Endothelial cell of umbilical vein (primary cell): ENCODE measurements around the gene CRHR2. TPM values are rescaled to one million over a fixed set of nuclear protein-coding genes. Genes with fewer than 3 reads are reported as not detected.

ENCODE experiments used
- BruUV-seq: library from RNA; stranded (reverse); fragments of 400-500 nt; replicated peaks from 2 replicates; lab custom pipeline; 2021; lab: Mats Ljungman, UMichigan
- CTCF ChIA-PET: fragments of 300-600, 350-600 bp; sonication (Branson Sonifier 250); formaldehyde crosslinking; loops from one replicate; lab custom pipeline; 2021; ENCODE audit warnings: antibody characterized with exemption, inconsistent platforms; lab: Charles Lee
- POLR2A ChIA-PET: fragments of 300-600, 350-600 bp; sonication (Branson Sonifier 250); formaldehyde crosslinking; loops from one replicate; lab custom pipeline; 2021; ENCODE audit warnings: antibody characterized with exemption, inconsistent platforms; lab: Charles Lee
- DNase-seq: peaks from one replicate; pipeline ENCODE4 v3.0.0-alpha.2; 2011; ENCODE audit warnings: low read depth, low spot score
- FAIRE-seq: peaks from 2 replicates; lab custom pipeline; 2011; peaks lifted over from hg19 to GRCh38; lab: Jason Lieb, UNC
- H2AFZ ChIP-seq: 2 replicates; pipeline ENCODE4 v1.6.0; 2012; ENCODE audit warnings: low read depth, low read length, control low read depth, inconsistent platforms
- H3K27ac ChIP-seq: 2 replicates; pipeline ENCODE4 v1.5.1; 2011; ENCODE audit warnings: low read depth, mild to moderate bottlenecking, control low read depth, low read length, moderate library complexity; ENCODE audit not compliant: insufficient read depth
- H3K27me3 ChIP-seq, 2 experiments: 2 replicates each; pipeline versions ENCODE4 v1.6.0 to v1.6.1; 2011; ENCODE audit warnings: low read length in 2 of 2, mixed read lengths in 1 of 2; ENCODE audit not compliant: control insufficient read depth in 2 of 2, insufficient read depth in 2 of 2
- H3K36me3 ChIP-seq, 2 experiments: 2 replicates in 1 of 2; 3 replicates in 1 of 2; pipeline ENCODE4 v1.5.1; 2011; ENCODE audit warnings: low read length in 2 of 2, mild to moderate bottlenecking in 1 of 2, moderate library complexity in 1 of 2; ENCODE audit not compliant: control insufficient read depth in 2 of 2, insufficient read depth in 2 of 2; ENCODE audit errors: extremely low read depth in 1 of 2
- H3K4me1 ChIP-seq: 3 replicates; pipeline ENCODE4 v1.5.1; 2011; ENCODE audit warnings: mild to moderate bottlenecking, low read length; ENCODE audit not compliant: control insufficient read depth, insufficient read depth; ENCODE audit errors: extremely low read depth
- H3K4me2 ChIP-seq: 2 replicates; pipeline ENCODE4 v1.6.1; 2011; ENCODE audit warnings: low read length, control low read depth, mixed read lengths; ENCODE audit not compliant: insufficient read depth
- H3K4me3 ChIP-seq, 3 experiments: fragments of 200-600 bp in 1 of 3; sonication (generic), shearing (Covaris generic) in 1 of 3; replicated peaks in 1 of 3; 2 replicates each; pipeline ENCODE4 v1.5.1; 2011 to 2016; ENCODE audit warnings: control low read depth in 3 of 3, low read length in 3 of 3, mild to moderate bottlenecking in 2 of 3, inconsistent platforms in 1 of 3, low read depth in 1 of 3, moderate library complexity in 1 of 3; ENCODE audit not compliant: insufficient read depth in 1 of 3
- H3K79me2 ChIP-seq: 2 replicates; pipeline ENCODE4 v1.6.0; 2012; ENCODE audit warnings: low read length, inconsistent platforms; ENCODE audit not compliant: control insufficient read depth, insufficient read depth
- H3K9ac ChIP-seq: replicated peaks from 2 replicates; pipeline ENCODE3; 2011; ENCODE audit warnings: low read length, control low read depth; ENCODE audit not compliant: insufficient read depth; ENCODE audit errors: extremely low read depth
- H3K9me1 ChIP-seq: replicated peaks from 3 replicates; pipeline ENCODE4 v1.6.0; 2011; ENCODE audit warnings: mild to moderate bottlenecking, low read length; ENCODE audit not compliant: control insufficient read depth, insufficient read depth; ENCODE audit errors: extremely low read depth
- H3K9me3 ChIP-seq: replicated peaks from 2 replicates; pipeline ENCODE4 v1.5.1; 2012; ENCODE audit warnings: low read length, inconsistent platforms; ENCODE audit not compliant: control insufficient read depth, insufficient read depth
- H4K20me1 ChIP-seq: replicated peaks from 2 replicates; pipeline ENCODE3; 2011; ENCODE audit warnings: mild to moderate bottlenecking, low read length; ENCODE audit not compliant: control insufficient read depth, insufficient read depth; ENCODE audit errors: extremely low read depth
- EZH2 ChIP-seq: IDR thresholded peaks from 2 replicates; pipeline ENCODE4 v1.6.1; 2012; ENCODE audit warnings: borderline replicate concordance, low read depth, mild to moderate bottlenecking, moderate library complexity, low read length, inconsistent platforms; ENCODE audit not compliant: severe bottlenecking
- FOS ChIP-seq: IDR thresholded peaks from 2 replicates; pipeline ENCODE4 v1.6.1; 2011; ENCODE audit warnings: mild to moderate bottlenecking, low read length, moderate library complexity, borderline replicate concordance; ENCODE audit not compliant: insufficient read depth
- GATA2 ChIP-seq: IDR thresholded peaks from 2 replicates; pipeline ENCODE4 v1.7.0; 2011; ENCODE audit warnings: low read depth, mild to moderate bottlenecking, moderate library complexity, mixed read lengths, low read length; ENCODE audit not compliant: insufficient read length, insufficient read depth
- JUN ChIP-seq: IDR thresholded peaks from 2 replicates; pipeline ENCODE4 v1.6.1; 2011; ENCODE audit warnings: borderline replicate concordance, low read depth; ENCODE audit not compliant: insufficient read length, insufficient read depth
- MYC ChIP-seq: IDR thresholded peaks from one replicate; pipeline ENCODE4 v1.6.1; 2011; ENCODE audit warnings: mild to moderate bottlenecking, low read depth, low read length
- POLR2A ChIP-seq: IDR thresholded peaks from 2 replicates; pipeline ENCODE4 v1.6.1; 2012; ENCODE audit warnings: low read depth, mild to moderate bottlenecking, control low read depth, low read length
- POLR2AphosphoS5 ChIP-seq: IDR thresholded peaks from 2 replicates; pipeline ENCODE4 v1.6.1; 2012; ENCODE audit warnings: low read depth, mild to moderate bottlenecking, control low read depth, low read length, moderate library complexity; ENCODE audit not compliant: insufficient read depth
- dilution Hi-C: fragments of 300-500 bp; cut with MboI; formaldehyde crosslinking; loops from one replicate; pipeline ENCODE4 v1.15.0; 2019; ENCODE audit warnings: low sequenced_read_pairs; ENCODE audit not compliant: extremely low pct_ligation_motif_present
- intact Hi-C: fragments of 100-400 bp; cut with micrococcal nuclease; formaldehyde crosslinking; loops from one replicate; pipeline ENCODE4 v1.10.0; 2022
- polyA plus RNA-seq, 4 experiments: library from polyadenylated mRNA; depleted of rRNA in 3 of 4; stranded (reverse) in 3 of 4; unstranded in 1 of 4; fragments of >200 nt; gene quantifications; 2 replicates each; pipeline versions ENCODE4 v1.2.1 to v1.2.3, GENCODE V29; 2011 to 2012; ENCODE audit warnings: missing spikeins in 1 of 4
- total RNA-seq: library from RNA; stranded (reverse); gene quantifications from 2 replicates; pipeline ENCODE4 v1.2.3, GENCODE V29; 2021
- TF ChIP-seq, protein P1 (sequence below), 2 donors: IDR thresholded peaks; 1 replicate in 1 of 2; 2 replicates in 1 of 2; pipeline ENCODE4 v1.5.1; 2011; ENCODE audit warnings: low read length in 2 of 2, mild to moderate bottlenecking in 2 of 2, moderate library complexity in 2 of 2, control low read depth in 1 of 2, inconsistent platforms in 1 of 2, low read depth in 1 of 2; ENCODE audit not compliant: insufficient read depth in 1 of 2; ENCODE audit errors: extremely low read depth in 1 of 2
- TF ChIP-seq, protein P2 (sequence below): IDR thresholded peaks from 2 replicates; pipeline ENCODE4 v1.6.1; 2011; ENCODE audit not compliant: insufficient read depth, insufficient read length

CRHR2 gene
- total and polyA plus RNA-seq, 2 donors (not counting 3 experiments of a cell fraction or from before 2014, with no cell fraction given): not detected

DNA sequence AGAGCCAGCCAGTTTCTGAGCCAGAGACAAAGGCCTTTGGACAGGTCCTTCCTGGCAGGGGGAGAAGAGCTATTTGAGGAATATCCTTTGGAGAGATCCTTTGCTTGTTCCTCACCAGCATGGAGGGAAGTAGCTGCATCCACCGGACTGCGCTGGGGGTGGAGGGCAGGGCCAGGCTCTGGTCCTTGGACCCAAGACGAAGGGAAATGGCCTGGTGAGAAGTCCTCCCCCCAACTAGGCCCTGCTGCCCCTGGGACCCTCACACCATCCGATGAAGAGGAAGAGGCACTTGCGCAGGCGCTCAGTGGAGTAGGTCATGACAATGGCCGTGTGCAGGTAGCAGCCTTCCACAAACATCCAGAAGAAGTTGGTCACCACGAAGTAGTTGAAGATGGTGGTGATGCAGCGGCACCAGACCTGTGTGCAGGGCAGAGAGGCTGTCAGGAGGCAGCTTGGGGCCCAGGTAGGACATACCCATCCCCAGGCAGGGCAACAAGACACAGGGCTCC lies 19.8 kb downstream of the CRHR2 start:
- ChIA-PET POLR2A (no interaction called here), CTCF (interaction anchor here (1.4 kb wide), 1 partner anchor 11 kb away, joined by 3 read pairs; no protein-coding TSS in a partner anchor)
- H4K20me1 ChIP-seq: no peaks in the 10 kb centered on the region
- no peak overlapping the region for H2AFZ ChIP-seq
- FAIRE-seq (no peak), DNase-seq (no peak)
- no TSS peak for BruUV-seq
- no peak overlapping the region for H3K27ac ChIP-seq
- no peak overlapping the region for H3K9ac ChIP-seq
- no peak overlapping the region for H3K4me2 ChIP-seq
- no peaks in the 10 kb centered on the region for H3K4me1 ChIP-seq
- no peak for TF ChIP-seq POLR2AphosphoS5
- no peak for TF ChIP-seq JUN
- no peak for TF ChIP-seq POLR2A
- TF ChIP-seq FOS: no peak
- TF ChIP-seq, protein P1, sequence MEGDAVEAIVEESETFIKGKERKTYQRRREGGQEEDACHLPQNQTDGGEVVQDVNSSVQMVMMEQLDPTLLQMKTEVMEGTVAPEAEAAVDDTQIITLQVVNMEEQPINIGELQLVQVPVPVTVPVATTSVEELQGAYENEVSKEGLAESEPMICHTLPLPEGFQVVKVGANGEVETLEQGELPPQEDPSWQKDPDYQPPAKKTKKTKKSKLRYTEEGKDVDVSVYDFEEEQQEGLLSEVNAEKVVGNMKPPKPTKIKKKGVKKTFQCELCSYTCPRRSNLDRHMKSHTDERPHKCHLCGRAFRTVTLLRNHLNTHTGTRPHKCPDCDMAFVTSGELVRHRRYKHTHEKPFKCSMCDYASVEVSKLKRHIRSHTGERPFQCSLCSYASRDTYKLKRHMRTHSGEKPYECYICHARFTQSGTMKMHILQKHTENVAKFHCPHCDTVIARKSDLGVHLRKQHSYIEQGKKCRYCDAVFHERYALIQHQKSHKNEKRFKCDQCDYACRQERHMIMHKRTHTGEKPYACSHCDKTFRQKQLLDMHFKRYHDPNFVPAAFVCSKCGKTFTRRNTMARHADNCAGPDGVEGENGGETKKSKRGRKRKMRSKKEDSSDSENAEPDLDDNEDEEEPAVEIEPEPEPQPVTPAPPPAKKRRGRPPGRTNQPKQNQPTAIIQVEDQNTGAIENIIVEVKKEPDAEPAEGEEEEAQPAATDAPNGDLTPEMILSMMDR (IDR thresholded peaks at IDR 0.05; ENCODE audit: extremely low read depth in 1 of 2, insufficient read depth in 1 of 2, low read depth in 1 of 2, low read length in 2 of 2): no peak
- TF ChIP-seq MYC: no peak
- no peak for TF ChIP-seq EZH2
- TF ChIP-seq, protein P2, sequence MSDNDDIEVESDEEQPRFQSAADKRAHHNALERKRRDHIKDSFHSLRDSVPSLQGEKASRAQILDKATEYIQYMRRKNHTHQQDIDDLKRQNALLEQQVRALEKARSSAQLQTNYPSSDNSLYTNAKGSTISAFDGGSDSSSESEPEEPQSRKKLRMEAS: no peak
- TF ChIP-seq GATA2: no peak
- H3K4me3 ChIP-seq: no peak overlapping the region
- no peaks in the 10 kb centered on the region for H3K36me3 ChIP-seq
- no peaks in the 10 kb centered on the region for H3K9me1 ChIP-seq
- H3K9me3 ChIP-seq: no peaks in the 10 kb centered on the region
- dilution Hi-C loops: no loop called here
- no peaks in the 10 kb centered on the region for H3K79me2 ChIP-seq
- no peaks in the 10 kb centered on the region for H3K27me3 ChIP-seq
- intact Hi-C loops: no loop called here
